Ishikawa (cell line): Measurements from ENCODE around the gene LLCFC1.

Experiments used
- CEBPB ChIP-seq: IDR thresholded peaks from 2 replicates; pipeline ENCODE4 v1.6.1; 2012
- CREB1 ChIP-seq: IDR thresholded peaks from 2 replicates; pipeline ENCODE4 v1.6.1; 2012; ENCODE audit warnings: low read depth
- EGR1 ChIP-seq: IDR thresholded peaks from 2 replicates; pipeline ENCODE4 v1.6.1; 2012
- EP300 ChIP-seq: IDR thresholded peaks from 2 replicates; pipeline ENCODE4 v1.6.1; 2012; ENCODE audit warnings: borderline replicate concordance
- FOXM1 ChIP-seq: IDR thresholded peaks from 2 replicates; pipeline ENCODE4 v1.6.1; 2012; ENCODE audit warnings: low read depth, borderline replicate concordance
- NFIC ChIP-seq: IDR thresholded peaks from 2 replicates; pipeline ENCODE4 v1.6.1; 2012
- RAD21 ChIP-seq: IDR thresholded peaks from 2 replicates; pipeline ENCODE4 v1.6.1; 2012; ENCODE audit warnings: low read depth
- TAF1 ChIP-seq: IDR thresholded peaks from 2 replicates; pipeline ENCODE4 v1.6.1; 2012; ENCODE audit warnings: low read depth, mild to moderate bottlenecking
- TCF12 ChIP-seq: IDR thresholded peaks from 2 replicates; pipeline ENCODE4 v1.6.1; 2012; ENCODE audit warnings: low read depth
- TEAD4 ChIP-seq: IDR thresholded peaks from 2 replicates; pipeline ENCODE4 v1.6.1; 2012
- YY1 ChIP-seq: IDR thresholded peaks from 2 replicates; pipeline ENCODE4 v1.6.1; 2012; ENCODE audit warnings: low read depth
- ZBTB7A ChIP-seq: IDR thresholded peaks from 2 replicates; pipeline ENCODE4 v1.6.1; 2012; ENCODE audit warnings: low read depth
- TF ChIP-seq, protein P1 (sequence below): IDR thresholded peaks from 2 replicates; pipeline ENCODE4 v1.6.1; 2012
- TF ChIP-seq, protein P2 (sequence below): IDR thresholded peaks from 2 replicates; pipeline ENCODE4 v1.6.1; 2012
- TF ChIP-seq, protein P3 (sequence below): IDR thresholded peaks from 2 replicates; pipeline ENCODE4 v1.6.1; 2012; ENCODE audit warnings: low read depth, mild to moderate bottlenecking

The LLCFC1 gene

DNA sequence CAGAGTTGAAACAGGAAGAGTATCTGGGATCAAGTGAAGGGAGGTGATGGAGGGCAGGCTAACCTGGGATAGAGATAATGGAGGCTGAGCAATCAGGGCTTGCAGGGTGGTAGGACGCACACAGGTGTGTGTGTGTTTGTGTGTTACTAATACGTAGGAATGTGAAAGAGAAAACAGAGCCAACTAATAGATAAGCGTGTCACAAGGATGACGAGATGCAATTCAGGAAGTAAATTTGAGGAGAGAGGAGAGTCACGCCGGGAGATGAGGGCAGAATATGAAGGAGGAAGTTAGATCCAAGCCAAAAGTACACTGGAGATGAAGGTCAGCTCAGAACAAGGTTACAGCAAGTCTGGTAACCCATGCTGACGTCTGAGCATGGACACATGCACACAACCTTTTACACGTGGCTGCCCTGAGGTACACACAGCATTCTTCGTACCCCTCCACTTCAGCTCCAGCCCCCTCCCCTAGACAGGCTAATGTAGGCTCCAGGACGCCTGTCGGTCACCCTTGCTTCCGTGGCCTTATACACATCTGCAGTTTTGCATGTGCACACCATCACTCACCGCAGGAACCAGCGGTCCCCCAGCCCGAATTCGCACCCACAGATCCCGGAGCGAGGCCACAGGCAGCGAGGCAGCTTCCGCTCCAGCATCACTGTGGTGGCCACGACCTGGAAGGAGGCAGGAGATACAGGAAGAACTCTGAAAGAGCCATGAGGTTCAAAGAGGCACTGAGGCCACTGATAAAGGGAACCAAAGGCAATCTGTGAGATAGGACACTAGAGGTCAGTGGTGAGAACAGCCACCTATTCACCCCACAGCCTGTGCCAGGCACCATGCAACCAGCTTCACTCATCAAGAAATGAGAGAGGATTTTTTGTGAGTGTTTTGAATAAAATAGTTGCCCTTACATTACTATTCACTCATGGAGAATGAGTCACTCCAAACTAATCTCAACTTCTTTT lies 30.1 kb upstream of the LLCFC1 start:
- no peak for TF ChIP-seq YY1
- TF ChIP-seq RAD21 = peak; percentile 31; the same call in 1 of the 2 replicates

DNA sequence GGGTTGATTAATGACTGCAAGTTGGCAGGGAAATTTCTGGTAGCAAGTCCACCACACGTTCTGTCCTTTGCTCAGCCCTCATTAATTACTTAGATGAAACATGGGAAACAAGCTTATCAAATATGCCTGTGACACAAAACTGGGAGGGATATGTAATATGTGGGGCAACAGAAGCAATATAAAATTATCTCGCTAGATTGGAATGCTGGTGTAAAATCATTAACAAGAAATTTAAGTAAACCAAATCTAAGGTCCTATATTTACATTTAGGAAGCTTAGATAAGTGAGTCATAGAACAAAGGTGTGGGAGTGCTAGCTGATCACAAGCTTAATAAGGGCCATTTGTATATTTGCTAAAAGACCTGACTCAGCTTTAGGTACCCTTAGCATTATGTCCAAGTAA lies 29.3 kb upstream of the LLCFC1 start:
- no peak for TF ChIP-seq NFIC
- TF ChIP-seq, protein P1, sequence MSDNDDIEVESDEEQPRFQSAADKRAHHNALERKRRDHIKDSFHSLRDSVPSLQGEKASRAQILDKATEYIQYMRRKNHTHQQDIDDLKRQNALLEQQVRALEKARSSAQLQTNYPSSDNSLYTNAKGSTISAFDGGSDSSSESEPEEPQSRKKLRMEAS = no peak
- no peak for TF ChIP-seq EP300
- TF ChIP-seq RAD21 = no peak
- no peak for TF ChIP-seq CEBPB
- TF ChIP-seq TAF1 = no peak

DNA sequence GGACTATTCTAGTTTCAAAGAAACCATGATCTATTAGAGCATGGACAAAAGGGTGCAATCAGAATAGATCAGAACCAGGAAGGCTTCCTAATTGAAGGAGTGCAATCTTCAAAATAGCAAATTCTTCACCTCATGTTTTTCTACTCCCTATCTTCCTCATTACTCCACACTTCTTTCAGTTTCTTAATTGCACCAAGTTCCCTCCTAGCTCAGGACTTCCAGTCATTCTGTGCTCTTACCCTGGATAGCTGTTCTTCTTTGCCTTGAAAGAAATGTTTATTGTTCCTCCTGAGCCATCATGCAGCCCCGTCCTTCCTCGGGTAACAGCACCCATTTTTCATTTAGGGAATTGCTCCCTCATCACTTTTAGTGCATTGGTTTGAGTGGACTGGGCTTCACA lies 28.8 kb upstream of the LLCFC1 start:
- TF ChIP-seq CREB1 (no peak), TEAD4 (no peak), EP300 (no peak), YY1 (no peak), FOXM1 (no peak), NFIC (no peak), EGR1 (no peak), RAD21 (no peak), CEBPB (no peak)
- TF ChIP-seq, protein P2, sequence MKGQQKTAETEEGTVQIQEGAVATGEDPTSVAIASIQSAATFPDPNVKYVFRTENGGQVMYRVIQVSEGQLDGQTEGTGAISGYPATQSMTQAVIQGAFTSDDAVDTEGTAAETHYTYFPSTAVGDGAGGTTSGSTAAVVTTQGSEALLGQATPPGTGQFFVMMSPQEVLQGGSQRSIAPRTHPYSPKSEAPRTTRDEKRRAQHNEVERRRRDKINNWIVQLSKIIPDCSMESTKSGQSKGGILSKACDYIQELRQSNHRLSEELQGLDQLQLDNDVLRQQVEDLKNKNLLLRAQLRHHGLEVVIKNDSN = no peak
- TF ChIP-seq, protein P3, sequence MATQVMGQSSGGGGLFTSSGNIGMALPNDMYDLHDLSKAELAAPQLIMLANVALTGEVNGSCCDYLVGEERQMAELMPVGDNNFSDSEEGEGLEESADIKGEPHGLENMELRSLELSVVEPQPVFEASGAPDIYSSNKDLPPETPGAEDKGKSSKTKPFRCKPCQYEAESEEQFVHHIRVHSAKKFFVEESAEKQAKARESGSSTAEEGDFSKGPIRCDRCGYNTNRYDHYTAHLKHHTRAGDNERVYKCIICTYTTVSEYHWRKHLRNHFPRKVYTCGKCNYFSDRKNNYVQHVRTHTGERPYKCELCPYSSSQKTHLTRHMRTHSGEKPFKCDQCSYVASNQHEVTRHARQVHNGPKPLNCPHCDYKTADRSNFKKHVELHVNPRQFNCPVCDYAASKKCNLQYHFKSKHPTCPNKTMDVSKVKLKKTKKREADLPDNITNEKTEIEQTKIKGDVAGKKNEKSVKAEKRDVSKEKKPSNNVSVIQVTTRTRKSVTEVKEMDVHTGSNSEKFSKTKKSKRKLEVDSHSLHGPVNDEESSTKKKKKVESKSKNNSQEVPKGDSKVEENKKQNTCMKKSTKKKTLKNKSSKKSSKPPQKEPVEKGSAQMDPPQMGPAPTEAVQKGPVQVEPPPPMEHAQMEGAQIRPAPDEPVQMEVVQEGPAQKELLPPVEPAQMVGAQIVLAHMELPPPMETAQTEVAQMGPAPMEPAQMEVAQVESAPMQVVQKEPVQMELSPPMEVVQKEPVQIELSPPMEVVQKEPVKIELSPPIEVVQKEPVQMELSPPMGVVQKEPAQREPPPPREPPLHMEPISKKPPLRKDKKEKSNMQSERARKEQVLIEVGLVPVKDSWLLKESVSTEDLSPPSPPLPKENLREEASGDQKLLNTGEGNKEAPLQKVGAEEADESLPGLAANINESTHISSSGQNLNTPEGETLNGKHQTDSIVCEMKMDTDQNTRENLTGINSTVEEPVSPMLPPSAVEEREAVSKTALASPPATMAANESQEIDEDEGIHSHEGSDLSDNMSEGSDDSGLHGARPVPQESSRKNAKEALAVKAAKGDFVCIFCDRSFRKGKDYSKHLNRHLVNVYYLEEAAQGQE = no peak
- TF ChIP-seq, protein P1 = no peak

DNA sequence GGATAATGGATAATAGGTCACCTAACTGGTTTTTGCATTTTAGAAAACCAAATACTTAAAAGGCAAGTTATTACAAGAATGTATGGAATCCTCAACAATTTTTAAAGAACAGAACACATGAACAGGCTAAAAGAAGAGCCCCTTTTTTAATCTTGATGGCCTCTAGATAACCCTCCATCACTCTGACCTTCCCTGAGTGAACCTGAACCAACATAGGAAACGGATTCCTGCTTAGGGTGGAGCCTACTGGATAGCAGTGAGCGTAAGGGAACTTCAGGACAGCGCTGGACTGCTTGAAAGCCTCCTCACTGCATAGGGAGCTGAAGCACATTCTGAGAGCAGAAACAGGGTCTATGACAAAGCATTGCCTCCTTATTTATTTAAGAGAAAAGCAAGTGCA lies 26.2 kb upstream of the LLCFC1 start:
- TF ChIP-seq, protein P3 = no peak
- no peak for TF ChIP-seq ZBTB7A
- TF ChIP-seq EP300 = no peak
- no peak for TF ChIP-seq FOXM1
- TF ChIP-seq, protein P1 = no peak
- no peak for TF ChIP-seq YY1
- TF ChIP-seq CEBPB = no peak
- no peak for TF ChIP-seq CREB1
- TF ChIP-seq TCF12 = no peak
- TF ChIP-seq TAF1 = no peak
- no peak for TF ChIP-seq RAD21
- TF ChIP-seq NFIC = no peak
- TF ChIP-seq EGR1 = no peak
- no peak for TF ChIP-seq TEAD4
- TF ChIP-seq, protein P2 = no peak

DNA sequence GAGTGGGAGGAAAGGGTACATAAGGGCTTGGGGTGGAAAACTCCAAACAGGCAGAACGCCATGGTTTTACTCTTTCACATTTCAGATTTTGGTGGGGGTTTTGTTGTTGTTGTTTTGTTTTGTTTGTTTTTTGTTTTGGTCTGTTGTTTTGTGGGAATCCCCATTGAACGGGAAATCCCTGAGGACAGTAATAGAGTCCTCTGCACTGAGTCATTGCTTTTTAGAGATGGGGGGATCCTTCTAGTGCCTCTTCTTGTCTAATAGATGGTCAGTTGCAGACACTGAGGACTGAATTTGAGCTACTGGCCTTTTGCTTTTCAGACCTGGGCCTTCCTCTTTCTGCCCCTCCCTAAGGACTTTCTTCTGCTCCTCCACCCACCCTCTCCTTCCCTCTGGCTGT lies 25.7 kb upstream of the LLCFC1 start:
- TF ChIP-seq RAD21 (no peak), TCF12 (no peak), CEBPB (no peak), NFIC (no peak)
- TF ChIP-seq, protein P1 = no peak
- TF ChIP-seq, protein P3 = no peak
